Mesendoderm (in vitro differentiated cells): ENCODE data around the gene CRTAC1.

ENCODE experiments used
- DNase-seq: peaks from one replicate; pipeline ENCODE4 v3.0.0; 2013
- H2AK5ac ChIP-seq: 2 replicates; pipeline ENCODE4 v1.6.1; 2013; ENCODE audit warnings: low read length, inconsistent platforms
- H2BK120ac ChIP-seq: 2 replicates; pipeline ENCODE4 v1.6.1; 2013; ENCODE audit warnings: low read depth, mild to moderate bottlenecking, low read length, moderate library complexity, mixed read lengths
- H2BK15ac ChIP-seq: replicated peaks from 2 replicates; pipeline ENCODE4 v1.6.1; 2013; ENCODE audit warnings: low read depth, mild to moderate bottlenecking, moderate library complexity
- H2BK5ac ChIP-seq: 2 replicates; pipeline ENCODE4 v1.6.1; 2013; ENCODE audit warnings: low read length, inconsistent platforms
- H3K18ac ChIP-seq: 2 replicates; pipeline ENCODE4 v1.6.1; 2013; ENCODE audit warnings: mild to moderate bottlenecking, low read length, mixed read lengths
- H3K23ac ChIP-seq: one replicate; pipeline ENCODE4 v1.6.1; 2013; ENCODE audit warnings: low read length
- H3K27ac ChIP-seq: 2 replicates; pipeline ENCODE4 v1.5.1; 2013; ENCODE audit warnings: low read depth, mild to moderate bottlenecking, inconsistent platforms, low read length, moderate library complexity
- H3K27me3 ChIP-seq: 2 replicates; pipeline ENCODE4 v1.6.1; 2013; ENCODE audit warnings: low read length, control low read depth, mild to moderate bottlenecking, inconsistent platforms; ENCODE audit not compliant: insufficient read depth, poor library complexity
- H3K36me3 ChIP-seq: 2 replicates; pipeline ENCODE4 v1.6.1; 2013; ENCODE audit warnings: low read length, inconsistent platforms; ENCODE audit not compliant: control insufficient read depth, insufficient read depth
- H3K4ac ChIP-seq: one replicate; pipeline ENCODE4 v1.6.1; 2013; ENCODE audit warnings: low read depth, mild to moderate bottlenecking, low read length, moderate library complexity
- H3K4me1 ChIP-seq: 2 replicates; pipeline ENCODE4 v1.6.1; 2013; ENCODE audit warnings: low read depth, low read length, inconsistent platforms; ENCODE audit not compliant: control insufficient read depth
- H3K4me2 ChIP-seq: 2 replicates; pipeline ENCODE4 v1.6.1; 2013; ENCODE audit warnings: low read length
- H3K4me3 ChIP-seq: 2 replicates; pipeline ENCODE4 v1.5.1; 2013; ENCODE audit warnings: mild to moderate bottlenecking, low read length
- H3K56ac ChIP-seq: one replicate; pipeline ENCODE4 v1.6.1; 2013; ENCODE audit warnings: low read length
- H3K79me1 ChIP-seq: 2 replicates; pipeline ENCODE4 v1.6.1; 2013; ENCODE audit warnings: low read length, inconsistent platforms
- H3K79me2 ChIP-seq: 2 replicates; pipeline ENCODE4 v1.6.1; 2013; ENCODE audit warnings: mild to moderate bottlenecking, low read length; ENCODE audit not compliant: control insufficient read depth, insufficient read depth
- H3K9ac ChIP-seq: 2 replicates; pipeline ENCODE4 v1.6.1; 2013; ENCODE audit warnings: low read length, inconsistent platforms
- H4K5ac ChIP-seq: one replicate; pipeline ENCODE4 v1.6.1; 2013; ENCODE audit warnings: low read length
- H4K8ac ChIP-seq: one replicate; pipeline ENCODE4 v1.6.1; 2013; ENCODE audit warnings: low read depth, mild to moderate bottlenecking, control low read depth, low read length, moderate library complexity
- WGBS: extraction: QIAGEN DNeasy Blood & Tissue Kit; methylation state at CpG from one replicate; pipeline ENCODE4 v1.1.7; 2013; ENCODE audit warnings: low lambda C conversion rate, missing lambda C conversion rate; ENCODE audit not compliant: insufficient coverage; ENCODE audit errors: extremely low coverage; 5-methylcytosine and 5-hydroxymethylcytosine counted together

Gene CRTAC1

DNA sequence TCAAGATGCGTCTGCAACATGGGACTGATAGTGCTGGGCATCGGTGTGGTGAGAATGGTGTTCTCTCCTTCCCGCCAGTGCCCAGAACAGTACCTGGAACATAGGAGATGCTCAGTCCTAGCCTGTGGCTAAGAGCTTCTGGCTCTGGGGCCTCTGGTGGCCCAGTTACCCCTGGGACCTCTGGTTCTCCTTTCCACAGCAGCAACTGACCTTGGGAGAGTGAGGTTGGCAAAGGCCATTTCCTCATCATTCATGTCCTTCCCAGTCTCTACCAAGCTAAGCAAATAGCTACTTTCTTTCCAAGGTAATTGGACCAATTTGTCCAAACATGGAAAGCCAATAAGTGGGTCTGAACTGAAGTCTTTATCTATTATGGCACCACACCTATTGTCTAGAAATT is 192.3 kb downstream of the CRTAC1 start:
- Histone ChIP-seq H3K23ac (no peak overlapping the region), H3K4me2 (no peak overlapping the region), H2AK5ac (no peak overlapping the region), H3K27ac (no peak overlapping the region), H3K36me3 (no peaks in the 10 kb centered on the region), H3K79me2 (no peaks in the 10 kb centered on the region), H3K18ac (no peak overlapping the region), H3K4me1 (no peaks in the 10 kb centered on the region), H3K9ac (no peak overlapping the region), H3K56ac (no peak overlapping the region), H4K8ac (no peak overlapping the region), H3K4ac (no peak overlapping the region), H2BK120ac (no peak overlapping the region), H3K79me1 (no peaks in the 10 kb centered on the region), H2BK15ac (no peak overlapping the region), H2BK5ac (no peak overlapping the region), H3K4me3 (no peak overlapping the region), H3K27me3 (no peaks in the 10 kb centered on the region), H4K5ac (no peak overlapping the region)
- DNase-seq, result no peak
- no CpG with 5 or more reads among the region's 3 CpGs for WGBS

DNA sequence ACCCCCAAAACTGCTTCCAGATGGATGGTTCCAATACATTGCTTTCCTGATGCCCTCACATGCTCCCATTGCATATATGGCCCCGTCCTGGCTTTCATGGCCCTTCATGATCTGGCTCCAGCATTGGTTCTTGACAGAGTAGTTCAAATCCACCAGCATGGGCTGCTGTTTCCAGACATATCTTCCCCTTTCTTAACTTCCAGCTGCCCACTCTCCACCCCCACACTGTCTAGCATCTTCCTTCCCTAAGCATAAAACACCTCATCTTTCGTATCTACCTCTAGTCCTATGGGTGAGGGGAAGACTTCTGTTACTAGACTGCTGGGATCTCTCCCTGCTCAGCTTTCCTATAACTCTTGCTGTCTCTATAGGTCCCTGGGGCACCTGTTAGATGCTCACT is 194.0 kb downstream of the CRTAC1 start:
- Histone ChIP-seq H3K27ac (no peak overlapping the region), H3K27me3 (no peaks in the 10 kb centered on the region), H3K56ac (no peak overlapping the region), H3K9ac (no peak overlapping the region), H2BK5ac (no peak overlapping the region), H3K4me3 (no peak overlapping the region), H3K4me1 (no peaks in the 10 kb centered on the region), H4K8ac (no peak overlapping the region), H3K79me2 (no peaks in the 10 kb centered on the region), H2AK5ac (no peak overlapping the region), H3K23ac (no peak overlapping the region), H3K4ac (no peak overlapping the region), H3K36me3 (no peaks in the 10 kb centered on the region), H4K5ac (no peak overlapping the region), H2BK120ac (no peak overlapping the region), H3K79me1 (no peaks in the 10 kb centered on the region), H3K18ac (no peak overlapping the region), H3K4me2 (no peak overlapping the region), H2BK15ac (no peak overlapping the region)
- WGBS, result no CpG with 5 or more reads among the region's 2 CpGs
- no peak for DNase-seq

DNA sequence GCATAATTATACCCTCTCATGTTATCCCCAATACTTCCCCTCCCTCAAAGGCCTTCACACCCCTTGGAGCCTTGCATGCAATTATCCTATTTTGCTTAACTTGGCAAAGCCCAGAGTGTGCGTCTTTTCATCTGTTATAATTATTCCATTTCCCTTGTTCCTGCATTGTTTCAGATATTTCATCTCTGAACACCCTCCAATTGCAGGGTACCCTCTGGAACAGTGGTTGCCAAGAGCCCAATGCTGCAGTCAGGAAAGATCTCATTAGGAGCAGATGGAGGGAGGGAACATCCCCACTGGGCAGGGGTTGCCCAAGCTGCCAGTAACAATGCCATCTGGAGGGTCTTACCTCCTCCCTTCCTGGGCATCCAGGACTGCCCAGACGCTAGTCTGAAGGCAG is 199.2 kb downstream of the CRTAC1 start:
- Histone ChIP-seq H2BK120ac (no peak overlapping the region), H3K36me3 (no peaks in the 10 kb centered on the region), H3K4me1 (no peaks in the 10 kb centered on the region), H3K18ac (no peak overlapping the region), H3K27me3 (no peaks in the 10 kb centered on the region), H3K27ac (no peak overlapping the region), H3K4me3 (no peak overlapping the region), H4K8ac (no peak overlapping the region), H2BK15ac (no peak overlapping the region), H3K4me2 (no peak overlapping the region), H3K79me2 (no peaks in the 10 kb centered on the region), H3K23ac (no peak overlapping the region), H3K4ac (no peak overlapping the region), H3K9ac (no peak overlapping the region), H4K5ac (no peak overlapping the region), H2BK5ac (no peak overlapping the region), H2AK5ac (no peak overlapping the region), H3K56ac (no peak overlapping the region), H3K79me1 (no peaks in the 10 kb centered on the region)
- DNase-seq, result no peak
- no CpG with 5 or more reads among the region's 2 CpGs for WGBS

DNA sequence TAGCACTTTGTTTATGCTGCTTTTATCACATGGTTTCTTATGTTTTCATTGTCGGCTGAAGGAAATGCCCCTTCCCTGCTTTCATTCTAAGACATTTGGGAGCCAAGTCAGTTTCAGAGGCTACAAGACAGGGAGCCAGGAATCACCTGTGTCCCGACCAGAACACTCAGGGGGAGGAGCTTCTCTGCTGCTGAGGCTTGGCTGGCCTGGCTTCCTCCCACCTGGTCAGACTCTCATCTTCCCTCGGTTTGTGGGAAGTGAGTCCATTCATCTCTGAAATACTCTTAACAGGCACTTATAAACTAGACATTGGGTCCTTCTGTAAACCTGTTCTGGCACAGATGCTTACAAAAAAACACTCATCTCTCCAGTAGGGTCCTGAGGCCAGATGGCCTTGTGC is 200.4 kb downstream of the CRTAC1 start:
- no peak overlapping the region for H3K4ac ChIP-seq
- H3K23ac ChIP-seq, result no peak overlapping the region
- H3K4me3 ChIP-seq, result no peak overlapping the region
- no peak overlapping the region for H3K4me2 ChIP-seq
- H3K79me2 ChIP-seq, result no peaks in the 10 kb centered on the region
- H3K36me3 ChIP-seq, result no peaks in the 10 kb centered on the region
- H3K18ac ChIP-seq, result no peak overlapping the region
- H3K9ac ChIP-seq, result no peak overlapping the region
- no peaks in the 10 kb centered on the region for H3K4me1 ChIP-seq
- H3K27ac ChIP-seq, result no peak overlapping the region
- no peak overlapping the region for H3K56ac ChIP-seq
- H3K27me3 ChIP-seq, result no peaks in the 10 kb centered on the region
- no peak overlapping the region for H2BK5ac ChIP-seq
- H3K79me1 ChIP-seq, result no peaks in the 10 kb centered on the region
- H2AK5ac ChIP-seq, result no peak overlapping the region
- no peak overlapping the region for H2BK15ac ChIP-seq
- no peak for DNase-seq
- no peak overlapping the region for H4K5ac ChIP-seq
- H2BK120ac ChIP-seq, result no peak overlapping the region
- H4K8ac ChIP-seq, result no peak overlapping the region
- no CpG with 5 or more reads among the region's 3 CpGs for WGBS

DNA sequence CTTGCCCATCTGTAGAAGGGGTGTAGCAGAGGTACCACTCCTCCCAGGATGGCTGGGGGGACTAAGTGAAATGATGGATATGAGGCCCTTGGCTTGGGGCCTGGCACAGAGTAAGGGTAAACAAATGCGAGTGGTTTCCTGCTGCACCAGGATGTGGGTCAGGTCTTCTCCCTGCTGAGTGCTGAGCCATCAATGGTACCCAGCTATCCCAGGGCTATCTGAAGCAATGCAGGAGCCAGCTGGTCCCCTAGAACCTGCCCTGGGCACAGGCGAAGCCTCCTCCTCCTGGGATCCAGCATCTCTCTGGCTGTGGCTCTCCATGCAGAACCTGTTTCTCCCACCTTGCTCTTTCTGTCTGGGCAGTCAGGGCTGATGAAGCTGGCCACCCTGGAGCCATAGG is 201.7 kb downstream of the CRTAC1 start:
- WGBS, result no CpG with 5 or more reads among the region's 2 CpGs

DNA sequence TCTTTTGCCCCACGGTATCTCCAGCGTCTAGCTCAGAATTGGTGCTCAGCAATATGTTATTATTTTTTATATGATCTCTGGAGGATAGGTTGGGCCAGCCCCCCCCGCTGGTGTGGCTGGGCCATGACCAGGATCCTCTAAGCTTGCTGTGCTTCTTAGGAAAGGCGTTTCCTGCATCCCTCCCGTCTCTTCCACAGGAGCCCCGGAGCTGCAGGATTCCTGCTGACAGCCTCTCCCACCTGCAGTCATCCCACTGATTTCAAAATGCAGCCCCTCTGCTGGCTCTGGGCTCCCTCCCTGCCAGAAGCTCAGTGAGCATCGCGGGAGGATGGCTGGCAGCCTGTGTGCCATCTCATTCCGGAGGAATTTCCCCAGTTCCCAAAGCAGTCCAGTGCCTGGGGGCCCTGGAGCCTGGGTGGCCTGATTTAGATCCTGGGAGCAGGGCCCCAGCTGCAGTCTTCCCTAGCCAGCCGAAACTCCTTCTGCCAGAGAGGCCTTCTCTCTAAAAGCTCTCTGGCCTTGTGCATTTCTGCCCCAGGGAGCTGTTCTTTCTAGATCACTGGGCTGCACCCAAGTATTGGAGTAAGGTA is 202.6 kb downstream of the CRTAC1 start:
- H2AK5ac ChIP-seq, result no peak overlapping the region
- no peak overlapping the region for H3K18ac ChIP-seq
- WGBS, result no CpG with 5 or more reads among the region's 10 CpGs
- H3K79me2 ChIP-seq, result no peaks in the 10 kb centered on the region
- H4K5ac ChIP-seq, result no peak overlapping the region
- H3K4me1 ChIP-seq, result no peaks in the 10 kb centered on the region
- H3K9ac ChIP-seq, result no peak overlapping the region
- no peaks in the 10 kb centered on the region for H3K79me1 ChIP-seq
- H3K27ac ChIP-seq, result no peak overlapping the region
- H2BK120ac ChIP-seq, result no peak overlapping the region
- no peak for DNase-seq
- H2BK15ac ChIP-seq, result no peak overlapping the region
- H3K4ac ChIP-seq, result no peak overlapping the region
- no peak overlapping the region for H3K56ac ChIP-seq
- no peaks in the 10 kb centered on the region for H3K36me3 ChIP-seq
- no peak overlapping the region for H4K8ac ChIP-seq
- H3K23ac ChIP-seq, result no peak overlapping the region
- no peak overlapping the region for H2BK5ac ChIP-seq
- H3K27me3 ChIP-seq, result no peaks in the 10 kb centered on the region
- no peak overlapping the region for H3K4me2 ChIP-seq
- H3K4me3 ChIP-seq, result no peak overlapping the region

More for the DNA sequence above, 201.7 kb downstream of the CRTAC1 start:
- Histone ChIP-seq H2BK15ac (no peak overlapping the region), H3K79me2 (no peaks in the 10 kb centered on the region), H3K36me3 (no peaks in the 10 kb centered on the region), H3K27me3 (no peaks in the 10 kb centered on the region), H3K9ac (no peak overlapping the region), H3K4me2 (no peak overlapping the region), H2BK120ac (no peak overlapping the region), H4K8ac (no peak overlapping the region), H2BK5ac (no peak overlapping the region), H3K4me1 (no peaks in the 10 kb centered on the region), H2AK5ac (no peak overlapping the region), H3K18ac (no peak overlapping the region), H3K23ac (no peak overlapping the region), H3K79me1 (no peaks in the 10 kb centered on the region), H3K4me3 (no peak overlapping the region), H4K5ac (no peak overlapping the region), H3K4ac (no peak overlapping the region), H3K56ac (no peak overlapping the region), H3K27ac (no peak overlapping the region)
- DNase-seq, result no peak
